NB4 (cell line): ENCODE data around the gene NPHP3.

ENCODE experiments used
- DNase-seq: peaks from one replicate; pipeline ENCODE4 v3.0.0; 2010; ENCODE audit warnings: low read depth
- H3K4me3 ChIP-seq: one replicate; pipeline ENCODE4 v1.5.1; 2011; ENCODE audit warnings: mild to moderate bottlenecking, low read depth, low read length, moderate library complexity
- MYC ChIP-seq: IDR thresholded peaks from 2 replicates; pipeline ENCODE4 v1.6.1; 2011; ENCODE audit warnings: low read depth, low read length
- POLR2A ChIP-seq: IDR thresholded peaks from 2 replicates; pipeline ENCODE4 v1.6.1; 2011; ENCODE audit warnings: mild to moderate bottlenecking; ENCODE audit not compliant: insufficient read length; ENCODE audit errors: extremely low read depth
- TF ChIP-seq, protein P1 (sequence below): IDR thresholded peaks from 2 replicates; pipeline ENCODE4 v1.6.1; 2011; ENCODE audit warnings: low read depth, low read length
- TF ChIP-seq, protein P2 (sequence below): IDR thresholded peaks from one replicate; pipeline ENCODE4 v1.5.1; 2012; ENCODE audit warnings: low read depth, low read length

The NPHP3 gene

DNA sequence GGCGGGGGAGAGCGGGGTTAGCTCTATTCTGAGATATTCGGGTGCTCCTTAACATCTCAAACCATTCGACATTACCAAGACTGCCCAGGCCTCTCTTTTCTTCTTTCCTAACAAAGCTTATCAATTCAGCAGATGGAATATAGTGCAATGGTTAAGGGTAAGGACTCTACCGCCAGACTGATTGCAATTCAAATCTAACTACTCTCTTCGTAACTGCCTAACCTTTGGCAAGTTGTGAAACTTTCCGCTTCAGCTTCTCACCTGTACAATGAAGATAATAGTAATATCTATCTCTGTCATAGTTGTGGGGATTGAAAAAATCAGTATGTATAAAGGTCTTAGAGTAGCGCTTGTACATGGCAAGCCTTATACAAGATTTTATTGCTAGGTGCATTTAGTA is 61.1 kb downstream of the NPHP3 start:
- DNase-seq = no peak
- H3K4me3 ChIP-seq = peak overlapping the region; percentile 90
- TF ChIP-seq, protein P1, sequence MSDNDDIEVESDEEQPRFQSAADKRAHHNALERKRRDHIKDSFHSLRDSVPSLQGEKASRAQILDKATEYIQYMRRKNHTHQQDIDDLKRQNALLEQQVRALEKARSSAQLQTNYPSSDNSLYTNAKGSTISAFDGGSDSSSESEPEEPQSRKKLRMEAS = no peak
- TF ChIP-seq MYC = no peak
- TF ChIP-seq POLR2A = no peak

DNA sequence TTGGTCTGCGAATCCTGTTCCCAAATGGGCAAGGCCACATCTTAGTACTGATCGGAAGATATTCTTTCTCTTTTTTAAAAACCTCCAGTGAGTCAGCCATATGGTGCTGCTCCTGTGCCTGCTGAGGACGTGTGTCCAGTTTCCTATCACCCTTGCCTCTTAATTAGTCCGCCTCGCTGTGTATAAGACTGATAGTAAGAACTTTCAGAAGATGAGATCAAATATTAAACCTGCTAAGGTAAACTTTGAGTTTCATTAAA is 61.5 kb downstream of the NPHP3 start:
- no peak for DNase-seq
- peak overlapping the region; percentile 90 for H3K4me3 ChIP-seq
- TF ChIP-seq, protein P1 = no peak
- TF ChIP-seq, protein P2, sequence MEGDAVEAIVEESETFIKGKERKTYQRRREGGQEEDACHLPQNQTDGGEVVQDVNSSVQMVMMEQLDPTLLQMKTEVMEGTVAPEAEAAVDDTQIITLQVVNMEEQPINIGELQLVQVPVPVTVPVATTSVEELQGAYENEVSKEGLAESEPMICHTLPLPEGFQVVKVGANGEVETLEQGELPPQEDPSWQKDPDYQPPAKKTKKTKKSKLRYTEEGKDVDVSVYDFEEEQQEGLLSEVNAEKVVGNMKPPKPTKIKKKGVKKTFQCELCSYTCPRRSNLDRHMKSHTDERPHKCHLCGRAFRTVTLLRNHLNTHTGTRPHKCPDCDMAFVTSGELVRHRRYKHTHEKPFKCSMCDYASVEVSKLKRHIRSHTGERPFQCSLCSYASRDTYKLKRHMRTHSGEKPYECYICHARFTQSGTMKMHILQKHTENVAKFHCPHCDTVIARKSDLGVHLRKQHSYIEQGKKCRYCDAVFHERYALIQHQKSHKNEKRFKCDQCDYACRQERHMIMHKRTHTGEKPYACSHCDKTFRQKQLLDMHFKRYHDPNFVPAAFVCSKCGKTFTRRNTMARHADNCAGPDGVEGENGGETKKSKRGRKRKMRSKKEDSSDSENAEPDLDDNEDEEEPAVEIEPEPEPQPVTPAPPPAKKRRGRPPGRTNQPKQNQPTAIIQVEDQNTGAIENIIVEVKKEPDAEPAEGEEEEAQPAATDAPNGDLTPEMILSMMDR = no peak
- TF ChIP-seq MYC (no peak), POLR2A (no peak)

DNA sequence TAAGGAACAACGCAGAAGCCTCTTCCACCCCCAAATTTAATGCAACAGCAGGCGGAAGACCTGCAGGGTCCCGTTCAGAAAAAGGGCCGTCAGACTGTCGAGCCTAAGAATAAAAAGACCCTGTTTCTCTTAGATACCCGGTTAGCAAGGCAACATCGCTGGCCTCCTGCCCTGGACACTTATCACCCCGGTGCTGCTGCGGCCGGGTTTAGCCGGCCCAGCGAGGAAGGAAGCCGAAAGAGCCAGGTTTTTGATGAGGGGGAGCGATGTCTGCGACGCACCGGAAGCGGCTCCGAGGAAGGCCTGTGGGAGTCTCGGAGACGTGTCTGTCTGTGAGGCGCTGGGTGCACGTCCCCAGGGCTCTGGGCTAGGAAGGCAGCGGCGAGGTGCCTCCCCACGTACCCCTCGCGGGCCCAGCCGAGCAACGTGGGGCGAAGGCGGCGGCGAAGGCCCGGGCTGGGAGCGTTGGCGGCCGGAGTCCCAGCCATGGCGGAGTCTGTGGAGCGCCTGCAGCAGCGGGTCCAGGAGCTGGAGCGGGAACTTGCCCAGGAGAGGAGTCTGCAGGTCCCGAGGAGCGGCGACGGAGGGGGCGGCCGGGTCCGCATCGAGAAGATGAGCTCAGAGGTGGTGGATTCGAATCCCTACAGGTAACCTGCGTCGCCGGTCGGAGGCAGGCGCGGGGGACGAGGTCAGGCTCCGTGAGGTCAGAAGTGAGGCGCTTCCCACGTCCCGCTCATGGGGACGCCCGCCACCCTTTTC is 62.0 kb downstream of the NPHP3 start, which contains the start of gene UBA5:
Gene UBA5 (plus strand): TSS at position 278 of the 759 bp plus-strand sequence. CDS start 209 bp downstream, at position 487.
- DNase-seq = peak; percentile 81
- H3K4me3 ChIP-seq = peak within 1 kb of the TSS; percentile 90
- TF ChIP-seq POLR2A = peak; percentile 63
- TF ChIP-seq, protein P1 = no peak; the same call in 1 of the 2 replicates

DNA sequence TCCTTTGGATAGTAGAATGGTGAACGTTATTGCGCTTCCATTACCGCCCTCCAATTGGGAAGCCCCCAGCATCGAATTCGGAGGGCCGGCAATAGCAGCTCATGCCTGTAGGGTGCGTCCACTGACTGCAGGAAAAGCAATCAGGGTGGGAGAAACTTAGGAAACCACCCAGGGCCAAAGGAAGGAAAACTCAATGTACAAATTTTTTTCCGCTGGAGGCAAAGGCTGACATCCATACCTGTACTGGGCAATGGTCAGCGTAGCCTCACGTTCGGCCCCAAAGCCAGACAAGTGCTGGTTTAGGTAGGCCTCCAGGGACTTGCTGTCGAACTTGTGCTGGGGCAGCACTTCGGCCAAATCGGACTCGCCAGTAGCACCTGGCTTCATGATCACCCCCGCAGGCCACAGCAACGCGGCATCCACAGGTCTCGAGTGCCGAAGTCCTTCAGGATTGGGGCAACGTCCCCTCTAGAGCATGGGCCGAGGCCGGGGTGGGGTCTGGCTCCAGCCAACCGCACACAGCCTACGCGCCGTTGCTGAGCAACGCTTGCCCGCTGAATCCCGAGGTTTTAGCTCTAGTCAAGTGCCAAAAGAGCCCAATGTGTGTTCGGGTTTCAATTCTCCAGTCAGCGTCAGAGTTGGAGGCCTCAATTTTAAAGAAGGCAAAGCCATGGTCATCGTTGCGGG is 62.7 kb downstream of the NPHP3 start, which contains the start of gene ACAD11:
Gene ACAD11 (minus strand): TSS at position 445 of the 687 bp plus-strand sequence. CDS start 58 bp downstream, at position 387.
- DNase-seq = peak; percentile 69
- TF ChIP-seq POLR2A (no peak), MYC (peak; percentile 22; the same call in 1 of the 2 replicates)
- TF ChIP-seq, protein P2 = peak; percentile 58
- TF ChIP-seq, protein P1 = peak; percentile 49
- H3K4me3 ChIP-seq = peak within 1 kb of the TSS; percentile 90

DNA sequence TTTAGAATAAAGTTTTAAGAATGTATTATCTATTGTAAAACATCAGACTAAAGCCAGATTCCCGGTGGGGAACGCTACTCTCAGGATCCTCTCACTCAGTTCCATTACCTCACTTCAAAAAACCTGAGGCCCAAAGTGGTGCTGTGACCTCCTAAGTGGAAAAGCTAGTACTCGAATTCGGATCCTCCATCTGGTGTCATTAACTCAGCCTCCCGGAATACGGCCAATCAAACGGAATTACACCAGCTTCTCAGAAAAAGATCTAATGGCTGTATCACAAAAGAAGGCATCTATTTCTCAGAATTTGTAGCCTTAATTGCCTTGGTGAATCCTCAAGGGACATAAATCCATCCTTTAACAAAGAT is 63.2 kb downstream of the NPHP3 start:
- no peak for TF ChIP-seq POLR2A
- no peak for TF ChIP-seq MYC
- TF ChIP-seq, protein P1 = no peak
- TF ChIP-seq, protein P2 = no peak
- DNase-seq = peak; percentile 9
- H3K4me3 ChIP-seq = peak overlapping the region; percentile 90

DNA sequence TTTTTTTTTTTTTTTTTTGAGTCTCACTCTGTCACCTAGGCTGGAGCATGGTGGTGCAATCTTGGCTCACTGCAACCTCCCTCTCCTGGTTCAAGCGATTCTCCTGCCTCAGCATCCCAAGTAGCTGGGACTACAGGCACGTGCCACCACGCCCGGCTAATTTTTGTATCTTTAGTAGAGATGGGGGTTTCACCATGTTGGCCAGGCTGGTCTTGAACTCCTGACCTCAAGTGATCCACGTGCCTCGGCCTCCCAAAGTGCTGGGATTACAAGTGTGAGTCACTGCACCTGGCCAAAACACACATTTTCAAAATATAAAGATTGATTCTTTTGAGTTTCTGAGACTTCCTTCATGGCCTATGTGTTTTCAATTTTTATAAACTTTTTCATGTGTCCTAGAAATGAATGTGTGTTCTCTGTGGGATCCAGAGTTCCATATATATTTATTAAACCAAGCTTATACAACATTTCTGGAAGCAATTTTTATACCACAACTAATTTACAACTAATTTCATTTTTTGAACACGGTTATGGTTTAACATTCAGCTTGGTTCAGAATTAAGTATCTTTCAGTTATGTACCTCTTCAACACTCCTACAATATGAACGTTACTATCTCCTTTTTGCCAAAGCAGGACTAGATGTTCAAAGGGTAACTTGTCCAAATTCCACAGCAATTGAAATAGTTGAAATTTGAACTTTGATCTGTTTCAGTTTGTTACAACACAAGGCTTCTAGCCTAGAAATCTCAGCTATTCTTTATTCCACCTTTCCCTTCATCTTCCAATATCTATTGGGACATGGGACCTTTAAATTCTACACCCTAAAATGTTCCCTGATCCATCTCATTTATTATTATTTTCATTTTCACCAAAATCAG is 64.1 kb downstream of the NPHP3 start:
- TF ChIP-seq, protein P1 = no peak
- no peak for TF ChIP-seq POLR2A
- TF ChIP-seq MYC = no peak
- TF ChIP-seq, protein P2 = no peak
- no peak overlapping the region for H3K4me3 ChIP-seq
- DNase-seq = no peak
